SU-DHL-6 (cell line): Measurements from ENCODE around the gene PPEF2.

Source experiments
- H2AFZ ChIP-seq: fragments of 200-600 bp; sonication (generic); 2 replicates; pipeline ENCODE4 v1.6.1; 2014; ENCODE audit warnings: low read depth, mild to moderate bottlenecking, moderate library complexity, mixed read lengths, antibody characterized with exemption, low read length; ENCODE audit not compliant: severe bottlenecking
- H3F3A ChIP-seq: fragments of 200-600 bp; shearing (Covaris generic); 2 replicates; pipeline ENCODE4 v1.6.0; 2016; ENCODE audit warnings: antibody characterized with exemption, mild to moderate bottlenecking; ENCODE audit not compliant: insufficient read depth
- H3K27ac ChIP-seq: fragments of 200-600 bp; sonication (generic); 2 replicates; pipeline ENCODE4 v1.5.1; 2016; ENCODE audit warnings: low read depth, mild to moderate bottlenecking, low read length, moderate library complexity, mixed read lengths
- H3K27me3 ChIP-seq: fragments of 200-600 bp; sonication (generic), shearing (Covaris generic); 2 replicates; pipeline ENCODE4 v1.6.0; 2014; ENCODE audit warnings: mild to moderate bottlenecking, low read length
- H3K36me3 ChIP-seq: fragments of 200-600 bp; sonication (generic); 2 replicates; pipeline ENCODE4 v1.6.1; 2014; ENCODE audit warnings: mild to moderate bottlenecking, low read length, mixed read lengths
- H3K4me2 ChIP-seq: fragments of 300-600, 200-600 bp; shearing (Covaris generic), sonication (generic); 2 replicates; pipeline ENCODE4 v1.6.0; 2014; ENCODE audit warnings: low read length, low read depth, mild to moderate bottlenecking; ENCODE audit not compliant: poor library complexity, severe bottlenecking
- H3K4me3 ChIP-seq: fragments of 200-600 bp; sonication (generic); 2 replicates; pipeline ENCODE4 v1.5.1; 2014; ENCODE audit warnings: antibody characterized with exemption, low read length, mild to moderate bottlenecking, mixed read lengths; ENCODE audit not compliant: insufficient read depth, poor library complexity, severe bottlenecking
- H3K79me2 ChIP-seq: fragments of 200-600 bp; sonication (generic); 2 replicates; pipeline ENCODE4 v1.6.1; 2014; ENCODE audit warnings: mild to moderate bottlenecking, low read length, moderate library complexity; ENCODE audit not compliant: insufficient read depth
- H3K9ac ChIP-seq: fragments of 200-600 bp; sonication (generic); 2 replicates; pipeline ENCODE4 v1.7.0; 2014; ENCODE audit warnings: mild to moderate bottlenecking, low read length
- H3K9me2 ChIP-seq: fragments of 200-600 bp; sonication (generic); replicated peaks from 2 replicates; pipeline ENCODE4 v1.6.1; 2014; ENCODE audit warnings: low read length; ENCODE audit not compliant: insufficient read depth
- H3K9me3 ChIP-seq: fragments of 200-600 bp; sonication (generic); 2 replicates; pipeline ENCODE4 v1.6.1; 2014; ENCODE audit warnings: low read length, mixed read lengths; ENCODE audit not compliant: insufficient read depth
- H4K20me1 ChIP-seq: fragments of 200-600 bp; sonication (generic); 2 replicates; pipeline ENCODE4 v1.6.1; 2014; ENCODE audit warnings: low read depth, mild to moderate bottlenecking, antibody characterized with exemption, low read length, moderate library complexity, mixed read lengths
- CTCF ChIP-seq: fragments of 200-600 bp; sonication (generic); IDR thresholded peaks from one replicate; pipeline ENCODE4 v1.5.1; 2017; ENCODE audit warnings: antibody characterized with exemption, mild to moderate bottlenecking, low read length, moderate library complexity; ENCODE audit not compliant: insufficient read depth, poor library complexity, severe bottlenecking
- EZH2phosphoT487 ChIP-seq: fragments of 200-600 bp; sonication (generic), shearing (Covaris generic); conservative IDR thresholded peaks from 2 replicates; pipeline ENCODE4 v1.6.1; 2018; ENCODE audit warnings: mild to moderate bottlenecking, antibody characterized with exemption, low read length, moderate library complexity, mixed read lengths

PPEF2 gene

DNA sequence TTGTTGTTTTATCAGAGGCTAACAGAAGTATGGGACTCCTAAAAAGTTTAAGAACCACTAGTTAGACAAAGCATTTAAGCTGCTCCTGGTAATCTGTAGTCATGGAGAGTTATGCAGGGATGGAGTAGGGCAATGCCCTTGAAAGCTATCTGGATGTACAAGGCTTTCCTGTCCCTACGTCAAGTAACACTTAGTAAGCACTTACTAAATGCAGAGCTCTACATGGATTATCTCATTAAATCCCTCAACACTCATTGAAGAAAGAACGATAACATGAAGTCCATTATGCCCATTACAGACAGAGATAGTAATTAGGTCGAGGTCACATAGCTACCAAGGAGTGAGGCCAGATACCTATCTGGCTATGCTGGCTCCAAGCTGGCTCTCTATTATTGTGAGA is 33.2 kb downstream of the PPEF2 start:
- no peaks in the 10 kb centered on the region for H3K9me2 ChIP-seq
- H3K27ac ChIP-seq: no peak overlapping the region
- H3F3A ChIP-seq: no peaks in the 10 kb centered on the region
- H3K36me3 ChIP-seq: no peaks in the 10 kb centered on the region
- no peak overlapping the region for H2AFZ ChIP-seq
- H3K9me3 ChIP-seq: no peaks in the 10 kb centered on the region
- H3K4me2 ChIP-seq: no peak overlapping the region
- no peak overlapping the region for H3K9ac ChIP-seq
- no peaks in the 10 kb centered on the region for H3K79me2 ChIP-seq
- H4K20me1 ChIP-seq: no peaks in the 10 kb centered on the region
- TF ChIP-seq CTCF (no peak), EZH2phosphoT487 (no peak)
- no peaks in the 10 kb centered on the region for H3K27me3 ChIP-seq
- H3K4me3 ChIP-seq: no peak overlapping the region

DNA sequence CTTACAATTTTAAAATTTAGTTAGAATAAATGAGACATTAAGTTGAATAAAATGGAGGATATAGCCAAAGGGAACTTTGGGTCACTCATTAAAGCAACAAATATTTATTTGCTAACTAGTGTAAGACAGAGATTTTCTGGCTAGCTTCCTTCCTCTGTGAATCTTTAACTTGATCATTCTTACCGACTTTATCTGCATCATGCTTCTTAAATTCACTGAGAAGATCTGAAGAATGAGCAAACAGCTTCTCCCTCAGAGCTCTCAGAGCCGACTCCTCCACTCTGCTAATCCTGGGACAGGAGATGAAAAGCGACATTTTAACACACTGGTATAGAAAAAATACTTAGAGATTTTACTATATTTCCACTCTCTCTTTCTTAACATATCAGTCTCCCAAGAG is 35.1 kb downstream of the PPEF2 start:
- Histone ChIP-seq H3K9ac (no peak overlapping the region), H3K9me2 (no peaks in the 10 kb centered on the region), H3K27ac (no peak overlapping the region), H4K20me1 (no peaks in the 10 kb centered on the region), H3K36me3 (no peaks in the 10 kb centered on the region), H3F3A (no peaks in the 10 kb centered on the region), H3K79me2 (no peaks in the 10 kb centered on the region), H3K27me3 (no peaks in the 10 kb centered on the region), H3K4me2 (no peak overlapping the region), H3K9me3 (no peaks in the 10 kb centered on the region), H3K4me3 (no peak overlapping the region), H2AFZ (no peak overlapping the region)
- TF ChIP-seq EZH2phosphoT487: no peak

- no peaks in the 10 kb centered on the region for H4K20me1 ChIP-seq
- no peak overlapping the region for H3K9ac ChIP-seq
- TF ChIP-seq EZH2phosphoT487: no peak
- no peak for TF ChIP-seq CTCF
These were observed 41.6 kb downstream of the PPEF2 start for GRCh38 chr4:75860606-75861005.

GRCh38 chr4:75858721-75859120 is 43.5 kb downstream of the PPEF2 start:
- H3K9me2 ChIP-seq: no peaks in the 10 kb centered on the region
- H3F3A ChIP-seq: no peaks in the 10 kb centered on the region
- no peak overlapping the region for H3K9ac ChIP-seq
- TF ChIP-seq CTCF (no peak), EZH2phosphoT487 (no peak)
- H3K27ac ChIP-seq: no peak overlapping the region
- H4K20me1 ChIP-seq: no peaks in the 10 kb centered on the region
- no peak overlapping the region for H2AFZ ChIP-seq
- H3K4me2 ChIP-seq: no peak overlapping the region
- no peaks in the 10 kb centered on the region for H3K27me3 ChIP-seq
- no peaks in the 10 kb centered on the region for H3K79me2 ChIP-seq
- no peak overlapping the region for H3K4me3 ChIP-seq
- H3K36me3 ChIP-seq: no peaks in the 10 kb centered on the region
- H3K9me3 ChIP-seq: no peaks in the 10 kb centered on the region

More at GRCh38 chr4:75860606-75861005, 41.6 kb downstream of the PPEF2 start:
- H3K9me2 ChIP-seq: no peaks in the 10 kb centered on the region
- H3K36me3 ChIP-seq: no peaks in the 10 kb centered on the region
- no peak overlapping the region for H2AFZ ChIP-seq
- H3K9me3 ChIP-seq: no peaks in the 10 kb centered on the region
- H3K4me2 ChIP-seq: no peak overlapping the region
- H3K27ac ChIP-seq: no peak overlapping the region
- H3K27me3 ChIP-seq: no peaks in the 10 kb centered on the region
- H3K79me2 ChIP-seq: no peaks in the 10 kb centered on the region
- H3F3A ChIP-seq: no peaks in the 10 kb centered on the region
- H3K4me3 ChIP-seq: no peak overlapping the region
